ENCODE measurements around the gene MAPK8.

Gene MAPK8

GRCh38 chr10:48462482-48463020, 156.1 kb downstream of the MAPK8 start:
- DNase-seq, result no peak

- DNase-seq, result no peak
Observed at GRCh38 chr10:48463318-48464003, 157.0 kb downstream of the MAPK8 start.

GRCh38 chr10:48464121-48464870, 157.8 kb downstream of the MAPK8 start:
- DNase-seq, result no peak

GRCh38 chr10:48464871-48465736, 158.6 kb downstream of the MAPK8 start:
- no peak for DNase-seq

GRCh38 chr10:48465860-48466521, 159.5 kb downstream of the MAPK8 start:
- no peak for DNase-seq

GRCh38 chr10:48466611-48467240, 160.2 kb downstream of the MAPK8 start:
- no peak for DNase-seq

- no peak for DNase-seq
Observed at GRCh38 chr10:48467669-48468068, 161.2 kb downstream of the MAPK8 start.

GRCh38 chr10:48468130-48468790, 161.8 kb downstream of the MAPK8 start:
- no peak for DNase-seq

- no peak for DNase-seq
Observed at GRCh38 chr10:48468866-48469511, 162.5 kb downstream of the MAPK8 start.

GRCh38 chr10:48469516-48470020, 163.1 kb downstream of the MAPK8 start:
- DNase-seq, result no peak

- DNase-seq, result no peak
Observed at GRCh38 chr10:48470115-48470892, 163.8 kb downstream of the MAPK8 start.

- DNase-seq, result no peak
Observed at GRCh38 chr10:48470893-48471805, 164.7 kb downstream of the MAPK8 start.

- no peak for DNase-seq
Observed at GRCh38 chr10:48472501-48473069, 166.1 kb downstream of the MAPK8 start.

GRCh38 chr10:48473704-48474103, 167.2 kb downstream of the MAPK8 start:
- DNase-seq, result no peak

- no peak for DNase-seq
Observed at GRCh38 chr10:48474765-48475365, 168.4 kb downstream of the MAPK8 start.

- no peak for DNase-seq
Observed at GRCh38 chr10:48475943-48476278, 169.4 kb downstream of the MAPK8 start.

- no peak for DNase-seq
Observed at GRCh38 chr10:48476279-48476982, 170.0 kb downstream of the MAPK8 start.
